CD4-positive, alpha-beta T cell treated with Interleukin-15 for 1 hour (primary cell): Measurements from ENCODE around the gene ASAP2.
"Not testable (repeated sequence)": the region's sequence is repeated elsewhere in the genome, so short reads cannot be mapped to it uniquely, and the experiment has no call there.

ENCODE experiments used
- DNase-seq: peaks from one replicate; pipeline ENCODE4 v3.0.0-alpha.2; 2020

The ASAP2 gene

DNA sequence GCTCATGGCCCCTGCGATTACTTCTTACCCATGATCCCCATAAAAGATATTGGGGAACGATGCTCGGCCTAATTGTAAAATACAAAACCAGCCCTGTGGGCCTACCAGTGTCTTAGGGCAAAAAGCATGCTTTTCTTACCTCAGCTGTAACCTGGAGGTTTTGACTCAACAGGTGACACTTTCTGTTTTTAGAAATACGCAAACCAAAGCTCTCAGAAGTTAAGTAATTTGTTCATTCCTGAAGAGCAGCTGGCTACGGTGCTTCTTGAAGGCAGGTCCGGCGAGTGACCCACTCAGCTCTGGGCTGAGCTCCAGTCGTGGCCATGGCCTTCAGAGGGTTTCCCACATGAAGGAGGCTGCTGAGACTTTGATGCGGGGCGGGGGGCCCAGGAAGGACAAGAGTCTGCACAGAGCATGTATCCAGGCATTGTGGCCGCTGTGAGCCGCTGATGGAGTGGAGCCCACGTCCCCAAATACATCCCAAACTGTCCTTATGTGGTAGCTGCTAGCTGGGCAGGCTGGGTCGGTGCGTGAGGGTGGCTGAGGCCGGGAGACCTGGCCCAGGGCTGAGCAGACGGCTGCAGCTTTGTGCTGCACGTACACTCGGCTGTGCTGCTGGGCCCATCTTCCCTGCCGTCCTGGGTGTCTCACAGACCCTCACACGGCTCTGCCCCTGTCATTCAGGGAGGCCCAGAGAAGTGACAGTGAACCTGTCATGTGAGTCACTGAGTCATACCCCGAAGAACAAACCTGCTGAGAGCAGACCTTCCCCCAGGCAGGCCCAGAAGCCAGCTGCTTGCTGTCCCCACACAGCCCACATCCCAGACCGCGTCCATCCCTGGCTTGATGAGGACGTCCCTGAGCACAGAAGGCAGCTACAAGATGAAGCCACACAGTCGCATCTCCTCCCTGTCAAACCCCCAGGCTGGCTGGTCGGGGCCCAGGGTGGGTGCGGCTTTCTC, 182.6 kb downstream of the ASAP2 start:
- no peak for DNase-seq

DNA sequence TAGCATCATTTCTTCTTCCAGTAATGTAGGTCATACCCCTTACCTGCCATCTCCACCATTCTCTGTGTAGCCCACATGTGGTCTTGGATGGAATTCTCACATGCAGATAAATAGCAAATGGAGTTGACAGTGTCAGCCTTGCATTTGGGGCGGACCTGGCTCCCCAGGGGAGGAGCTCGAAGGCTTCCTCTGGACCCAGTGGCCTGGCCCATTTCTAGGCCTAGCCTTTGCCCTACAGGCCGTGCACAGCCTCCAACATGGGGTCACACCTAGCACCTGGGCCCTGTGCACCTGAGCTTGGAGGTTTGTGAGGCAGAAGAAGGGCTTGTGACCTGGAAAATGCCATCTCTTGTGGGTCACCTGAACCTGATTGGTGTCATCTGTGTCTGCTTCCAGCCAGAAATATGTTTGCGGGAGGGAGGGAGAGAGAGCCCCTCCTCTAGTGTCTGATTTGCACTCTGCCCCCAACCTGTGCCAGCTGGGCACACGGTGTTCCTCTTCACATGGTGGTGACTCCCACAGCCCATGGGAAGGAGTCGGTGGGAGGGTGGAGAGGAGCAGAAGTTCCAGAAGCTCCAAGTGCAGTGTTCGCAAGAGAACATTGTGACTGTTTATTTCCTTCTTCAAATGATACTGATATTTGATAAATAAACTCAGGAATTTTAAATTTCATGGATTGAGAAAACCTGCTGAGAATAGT, 183.7 kb downstream of the ASAP2 start:
- no peak for DNase-seq

DNA sequence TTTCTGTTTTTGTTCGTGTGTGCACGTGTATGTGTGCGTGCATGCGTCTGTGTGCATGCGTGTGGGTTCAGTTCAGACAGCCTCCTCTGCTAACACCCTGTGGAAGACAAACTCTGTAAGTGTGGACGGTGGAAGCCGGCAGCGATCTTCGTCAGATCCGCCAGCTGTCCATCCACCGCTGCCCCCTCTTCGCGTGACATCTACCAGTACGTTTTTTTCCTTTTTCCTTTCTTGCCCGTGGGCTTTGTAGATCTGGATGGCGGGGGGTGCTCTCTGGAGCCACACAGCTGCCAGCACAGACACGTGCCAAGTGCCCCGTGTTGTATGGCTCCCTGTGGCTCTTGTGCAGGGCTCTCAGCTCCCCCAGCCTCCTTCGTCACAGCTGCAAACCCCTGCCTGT, 184.4 kb downstream of the ASAP2 start:
- DNase-seq = no peak

DNA sequence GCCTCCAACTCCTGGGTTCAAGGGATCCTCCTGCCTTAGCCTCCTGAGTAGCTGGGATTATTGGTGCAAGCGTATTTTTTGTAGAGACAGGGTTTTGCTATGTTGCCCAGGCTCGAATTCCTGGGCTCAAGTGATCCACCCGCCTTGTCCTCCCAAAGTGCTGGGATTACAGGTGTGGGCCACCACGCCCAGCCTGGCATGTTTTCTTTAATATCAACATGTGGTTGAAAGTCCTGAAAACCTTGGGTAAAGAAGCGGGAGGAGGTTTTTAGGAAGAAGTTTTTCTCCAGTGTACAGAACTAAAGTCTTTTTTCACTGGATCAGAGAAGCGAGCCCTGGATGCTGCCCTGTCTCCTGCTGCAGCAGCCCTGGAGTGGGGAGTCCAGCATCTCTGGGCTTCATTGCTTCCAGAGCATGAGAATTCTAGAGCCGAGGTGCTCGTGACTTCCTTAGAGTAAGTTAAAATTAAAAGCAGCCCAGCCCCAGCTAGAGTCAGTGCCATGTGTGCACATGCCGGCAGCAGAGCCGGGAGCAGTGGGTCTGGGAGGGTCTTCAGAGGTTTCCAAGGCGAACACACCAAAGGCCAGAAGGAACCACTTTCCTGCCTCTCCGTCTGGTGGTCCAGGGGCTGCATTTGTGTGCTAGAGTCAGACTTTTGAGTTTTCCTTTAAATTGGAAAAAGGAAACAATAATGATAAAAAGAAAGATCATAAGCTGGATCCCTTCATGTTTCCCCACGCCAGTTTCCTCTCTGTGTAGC, 185.5 kb downstream of the ASAP2 start:
- DNase-seq = no peak

DNA sequence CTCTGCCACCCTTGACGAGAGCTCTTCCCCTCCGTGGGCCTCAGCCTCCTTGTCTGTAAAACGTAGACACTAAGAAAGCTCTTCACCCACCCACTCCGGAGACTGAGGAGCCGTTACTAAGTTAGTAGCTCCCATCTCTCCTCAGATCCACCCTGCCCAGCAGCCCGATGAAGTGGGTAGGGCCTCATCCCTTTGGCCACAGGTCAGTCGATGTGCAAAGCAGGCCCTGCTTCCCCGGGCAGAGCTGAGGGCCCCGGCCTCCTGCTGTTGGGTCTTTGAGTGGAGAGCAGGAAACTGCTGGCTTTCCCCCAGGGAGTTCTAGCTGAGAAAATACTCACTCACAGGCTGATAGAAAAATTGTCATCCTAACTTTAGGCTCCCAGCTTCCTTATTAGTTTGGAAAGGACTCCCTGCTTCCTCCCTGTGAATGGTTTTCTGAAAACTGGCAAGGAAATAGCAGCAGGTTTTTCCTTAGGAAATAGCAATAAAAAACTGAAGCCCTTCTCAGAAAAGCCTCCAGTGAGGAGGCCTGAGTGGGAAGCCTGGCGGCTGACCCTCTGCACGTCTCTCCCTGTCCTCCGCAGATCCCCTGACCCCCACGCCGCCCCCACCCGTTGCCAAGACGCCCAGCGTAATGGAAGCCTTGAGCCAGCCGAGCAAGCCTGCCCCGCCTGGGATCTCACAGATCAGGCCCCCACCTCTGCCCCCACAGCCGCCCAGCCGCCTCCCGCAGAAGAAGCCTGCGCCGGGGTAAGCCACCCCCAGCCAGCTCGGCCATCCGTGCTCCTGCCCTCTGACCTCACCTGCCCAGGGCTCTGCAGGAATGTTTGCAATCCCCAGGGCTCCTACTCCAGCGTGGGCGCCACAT, 186.5 kb downstream of the ASAP2 start:
- DNase-seq = no peak

DNA sequence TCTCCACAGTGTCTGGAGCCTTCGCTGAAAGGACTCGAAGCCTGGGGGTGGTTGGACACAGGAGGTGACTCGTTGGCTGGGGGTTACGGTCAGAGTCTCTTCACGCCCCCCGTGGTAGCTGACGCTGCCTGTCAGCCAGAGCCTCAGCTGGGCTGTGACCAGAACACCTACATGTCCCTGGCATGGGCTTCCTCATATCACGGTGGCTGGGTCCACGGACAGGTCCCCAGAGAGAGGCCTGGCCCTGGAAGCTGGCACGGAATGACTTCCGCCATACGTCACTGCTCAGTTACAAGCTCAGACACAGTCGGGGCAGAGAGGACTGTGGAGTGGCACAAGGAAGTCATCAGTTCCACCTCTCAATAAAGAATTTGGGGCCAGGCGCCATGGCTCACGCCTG, 188.2 kb downstream of the ASAP2 start:
- no peak for DNase-seq

DNA sequence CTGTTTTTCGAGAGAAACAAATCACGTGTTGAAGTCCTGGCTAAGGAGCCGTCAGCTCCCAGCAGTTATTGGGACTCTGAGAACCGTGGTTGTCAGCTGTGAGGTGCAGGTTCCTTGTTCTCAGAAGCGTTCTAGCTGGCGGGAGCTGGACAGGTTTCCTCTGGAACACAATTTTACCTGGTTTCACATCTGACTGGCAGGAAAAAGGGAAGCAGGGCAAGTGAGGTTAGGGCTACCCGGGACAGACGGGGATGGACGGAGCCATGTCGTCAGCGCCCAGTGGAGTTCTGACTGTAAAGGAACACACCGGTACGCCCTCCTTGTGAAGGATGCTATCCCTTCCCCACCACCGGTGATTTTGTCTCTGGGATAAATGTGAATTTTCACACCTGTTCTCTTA, 190.6 kb downstream of the ASAP2 start:
- no peak for DNase-seq

DNA sequence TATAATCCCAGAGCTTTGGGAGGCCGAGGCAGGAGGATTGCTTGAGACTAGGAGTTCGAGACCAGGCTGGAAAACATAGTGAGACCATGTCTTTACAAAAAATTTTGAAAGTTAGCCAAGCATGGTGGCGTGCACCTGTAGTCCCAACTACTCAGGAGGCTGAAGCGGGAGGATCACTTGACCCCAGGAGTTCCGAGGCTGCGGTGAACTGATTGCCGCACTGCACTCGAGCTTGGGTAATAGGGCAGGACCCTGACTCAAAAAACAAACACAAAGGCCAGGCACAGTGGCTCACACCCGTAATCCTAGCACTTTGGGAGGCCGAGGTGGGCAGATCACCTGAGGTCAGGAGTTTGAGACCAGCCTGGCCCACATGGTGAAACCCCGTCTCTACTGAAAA, 191.6 kb downstream of the ASAP2 start:
- DNase-seq = not testable (repeated sequence)

DNA sequence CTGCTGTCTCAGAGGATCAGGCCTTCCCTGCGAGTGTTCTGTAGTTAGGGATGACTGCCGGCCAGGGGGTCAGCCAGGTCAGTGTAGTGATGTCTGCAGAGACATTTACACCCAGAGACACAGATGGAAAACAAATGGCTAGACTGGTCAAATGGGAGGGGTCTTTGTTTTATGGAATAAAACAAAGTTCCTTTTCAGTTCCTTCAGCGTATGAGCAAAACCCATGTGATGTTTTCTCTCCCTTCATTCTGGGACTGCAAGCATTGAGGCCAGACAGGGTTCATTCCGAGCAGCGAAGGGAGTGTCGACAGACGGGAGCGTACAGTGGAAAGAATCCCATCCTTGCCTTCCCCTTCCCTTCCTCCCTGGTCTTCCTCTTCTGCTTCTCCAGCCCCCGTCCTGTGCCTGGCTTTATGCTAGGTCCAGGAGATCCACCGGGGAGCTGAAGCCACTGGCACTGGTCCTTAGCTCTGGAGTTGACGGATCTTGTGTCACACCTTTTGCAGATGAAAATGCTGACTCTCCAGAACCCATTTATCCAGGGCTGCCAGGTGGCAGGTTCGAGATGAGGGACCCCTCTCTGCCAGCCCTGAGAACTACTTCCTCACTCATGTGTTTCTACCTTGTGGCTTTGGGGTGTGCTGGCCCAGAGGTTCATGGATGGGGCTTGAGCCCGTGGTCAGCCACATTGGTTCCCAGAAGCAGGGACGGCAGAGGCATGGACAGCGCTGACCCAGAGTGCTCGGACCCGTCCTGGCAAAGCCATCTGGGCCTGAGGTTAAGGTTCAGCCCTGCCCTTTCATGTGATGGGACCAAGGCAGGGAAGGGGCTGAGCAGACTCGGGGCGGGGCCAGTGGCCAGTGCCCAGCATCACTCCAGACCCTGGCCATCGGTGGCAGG, 192.5 kb downstream of the ASAP2 start:
- DNase-seq = no peak

DNA sequence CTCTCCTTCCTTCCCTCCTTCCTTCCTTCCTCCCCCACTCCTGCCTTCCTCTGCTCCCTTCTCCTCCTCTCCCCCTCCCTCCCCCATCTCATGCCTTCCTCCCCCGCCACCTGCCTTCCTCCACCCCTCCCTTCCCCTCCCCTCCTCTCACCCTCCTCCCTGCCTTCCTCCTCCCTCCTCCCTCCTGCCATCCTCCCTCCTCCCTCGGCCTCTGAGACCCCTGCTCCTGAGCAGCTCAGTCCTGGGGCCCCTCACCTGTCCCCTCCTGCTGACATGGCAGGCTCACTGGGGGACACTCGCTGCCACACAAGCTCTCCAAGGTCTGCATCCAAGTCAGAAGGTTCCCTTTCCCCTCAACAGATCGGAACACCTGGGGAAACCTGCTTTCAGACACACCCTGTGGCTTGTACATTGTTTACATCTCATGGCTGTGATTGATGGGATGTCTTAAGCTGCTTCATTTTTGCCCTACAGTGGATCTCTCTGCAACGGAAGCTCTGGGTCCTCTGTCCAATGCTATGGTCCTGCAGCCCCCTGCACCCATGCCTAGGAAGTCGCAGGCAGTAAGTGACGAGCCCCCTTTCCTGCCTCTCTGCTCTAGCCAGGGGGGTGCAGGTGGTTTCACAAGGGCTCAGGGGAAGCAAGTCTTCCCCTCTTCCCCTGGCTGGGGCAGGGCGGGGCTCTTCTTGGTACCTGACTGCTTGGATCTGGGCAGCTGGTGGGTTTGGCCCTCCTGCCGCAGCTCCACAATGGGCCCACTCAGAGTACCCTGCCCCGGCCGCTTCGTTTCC, 193.9 kb downstream of the ASAP2 start:
- no peak for DNase-seq

DNA sequence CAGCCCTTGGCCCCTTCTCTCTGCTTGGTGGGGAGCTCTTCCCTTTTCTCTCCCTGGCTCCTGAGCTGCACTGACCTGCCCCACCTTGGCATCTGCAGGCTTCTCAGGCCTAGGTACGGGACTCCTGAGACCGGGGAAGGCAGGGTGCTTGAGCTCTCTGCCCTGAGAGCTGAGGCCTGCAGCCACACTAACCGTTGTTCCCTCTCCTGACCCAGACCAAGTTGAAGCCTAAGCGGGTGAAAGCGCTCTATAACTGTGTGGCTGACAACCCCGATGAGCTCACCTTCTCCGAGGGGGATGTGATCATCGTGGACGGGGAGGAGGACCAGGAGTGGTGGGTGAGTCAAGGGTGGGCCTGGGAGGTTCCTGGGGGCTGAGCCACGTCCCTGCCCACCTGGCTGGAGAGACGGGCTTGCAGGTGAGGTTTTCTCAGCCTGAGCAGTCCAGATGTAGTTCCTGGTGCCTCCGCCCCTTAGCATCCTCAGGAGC, 194.5 kb downstream of the ASAP2 start:
- no peak for DNase-seq

DNA sequence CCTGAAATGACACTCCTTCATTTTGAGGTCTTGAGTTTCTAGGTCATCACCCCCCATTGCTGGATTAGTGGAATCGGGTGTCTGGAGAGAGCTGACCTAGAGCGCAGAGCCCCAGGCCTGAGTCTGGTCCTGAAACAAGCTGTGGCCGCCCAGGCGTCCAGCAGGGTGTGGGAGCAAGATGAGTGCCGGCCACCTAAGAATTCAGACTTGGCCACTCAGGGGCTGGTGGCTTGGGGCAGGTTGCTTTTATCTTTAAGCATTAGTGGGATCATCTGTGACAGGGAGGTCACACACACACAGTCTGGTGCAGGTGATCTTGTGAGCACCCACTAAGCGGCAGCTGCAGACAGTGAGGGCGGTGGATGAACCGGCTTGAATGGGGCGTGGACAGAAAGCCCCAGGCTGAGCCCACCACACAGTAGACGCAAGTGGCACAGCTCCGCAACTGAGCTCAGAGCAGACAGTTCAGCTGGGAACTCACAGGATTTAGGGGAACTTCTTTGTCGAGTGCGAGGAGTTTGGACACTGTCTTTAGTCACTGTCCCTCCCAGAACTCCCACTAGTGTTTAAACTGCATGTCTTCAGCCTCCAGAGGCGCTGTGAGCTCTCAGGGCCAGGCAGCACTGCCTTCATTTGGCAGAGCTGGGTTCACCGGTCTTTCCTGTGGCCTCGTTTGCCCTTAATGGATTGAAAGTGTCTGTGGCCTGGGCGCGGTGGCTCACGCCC, 195.2 kb downstream of the ASAP2 start:
- no peak for DNase-seq

DNA sequence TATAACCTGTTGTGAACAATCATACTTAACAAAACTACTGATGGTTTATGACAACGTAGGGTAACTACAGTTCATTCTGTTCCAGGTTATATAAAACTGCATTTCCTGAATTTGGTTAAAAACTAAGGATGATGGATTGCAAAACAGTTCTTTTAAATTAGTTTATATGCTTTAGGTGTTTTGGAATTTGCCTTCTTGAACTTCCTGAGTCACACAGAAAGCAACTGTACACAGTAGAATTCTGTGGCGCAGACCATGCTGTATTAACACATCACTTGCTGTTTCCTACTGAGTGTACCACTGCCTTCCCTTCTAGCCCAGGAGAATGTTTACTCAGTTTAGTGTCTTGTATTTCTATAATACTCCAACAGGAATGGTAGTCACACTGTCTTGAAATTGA, 197.3 kb downstream of the ASAP2 start:
- no peak for DNase-seq

DNA sequence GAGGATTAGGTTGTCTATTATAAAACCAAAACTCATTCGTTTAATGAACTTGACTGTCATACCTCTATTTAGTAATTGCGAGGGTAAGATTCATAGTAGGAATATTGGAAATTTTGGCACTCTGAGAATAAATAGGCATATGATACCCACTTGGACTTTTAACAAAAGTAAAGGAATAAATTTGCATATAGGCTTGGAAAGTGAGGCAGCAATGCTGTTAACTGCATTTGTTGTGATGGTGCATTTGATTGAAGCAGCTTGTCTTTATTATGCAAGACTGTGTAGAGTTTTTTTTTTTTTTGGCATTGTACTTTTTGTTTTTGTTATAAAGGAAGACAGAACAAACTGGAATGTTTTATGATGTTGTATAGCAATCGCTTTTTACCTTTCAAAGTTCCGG, 197.8 kb downstream of the ASAP2 start:
- no peak for DNase-seq

DNA sequence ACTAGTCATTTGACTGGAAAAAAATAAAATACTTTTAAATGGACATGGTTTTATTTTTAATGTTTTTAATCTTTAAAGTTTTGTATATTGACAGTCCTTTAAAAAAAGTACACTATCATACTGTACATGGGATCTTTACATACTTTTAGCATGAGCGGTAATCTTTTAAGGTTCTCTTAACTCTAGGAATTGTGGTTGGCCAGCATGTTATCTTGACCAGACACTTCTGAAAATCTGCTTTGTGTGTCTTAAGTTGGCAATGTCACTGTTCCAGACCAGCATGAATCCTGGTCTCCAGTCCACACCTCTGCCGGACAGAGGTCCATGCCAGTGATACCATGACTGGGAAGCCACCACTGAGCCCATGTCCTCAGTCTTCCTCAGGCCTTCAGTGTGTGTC, 199.0 kb downstream of the ASAP2 start:
- DNase-seq = no peak

DNA sequence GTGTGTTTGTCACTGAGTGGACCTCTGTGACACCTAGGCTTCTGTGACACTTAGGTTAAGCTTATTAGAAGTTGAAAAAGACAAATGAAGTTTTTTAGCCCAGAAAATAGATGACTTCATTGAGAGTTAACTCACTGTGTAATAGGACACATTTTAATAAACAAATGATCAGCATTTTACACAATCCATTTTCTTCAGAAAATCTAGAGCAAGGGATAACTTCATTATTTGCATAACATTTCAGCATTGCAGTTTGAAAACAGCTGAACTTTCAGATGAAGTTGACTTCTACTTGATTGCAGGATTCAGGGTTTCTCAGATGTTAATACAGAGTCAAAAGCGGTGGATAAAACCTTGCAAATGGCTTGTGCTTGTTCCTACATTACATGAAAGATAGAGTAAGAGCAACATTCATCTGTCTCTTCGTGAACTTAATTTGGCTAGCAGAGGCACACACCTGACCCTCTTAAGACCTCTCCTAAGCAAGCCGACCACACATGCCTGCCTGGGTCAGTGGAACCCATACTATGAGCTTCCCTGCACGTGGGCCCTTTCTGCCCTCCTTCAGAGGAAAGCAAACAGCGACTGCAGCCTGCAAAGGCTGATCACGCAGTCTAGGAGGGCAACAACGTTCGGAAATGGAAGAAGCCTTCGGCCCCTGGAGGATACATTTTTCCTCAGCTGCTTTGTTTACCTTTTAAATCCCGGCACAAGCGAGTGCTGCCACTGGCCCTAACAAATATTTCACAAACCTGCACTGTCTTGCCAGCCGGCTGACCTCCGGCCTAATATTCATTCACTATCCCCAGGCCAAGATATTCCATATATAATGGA, 200.1 kb downstream of the ASAP2 start:
- DNase-seq = no peak

DNA sequence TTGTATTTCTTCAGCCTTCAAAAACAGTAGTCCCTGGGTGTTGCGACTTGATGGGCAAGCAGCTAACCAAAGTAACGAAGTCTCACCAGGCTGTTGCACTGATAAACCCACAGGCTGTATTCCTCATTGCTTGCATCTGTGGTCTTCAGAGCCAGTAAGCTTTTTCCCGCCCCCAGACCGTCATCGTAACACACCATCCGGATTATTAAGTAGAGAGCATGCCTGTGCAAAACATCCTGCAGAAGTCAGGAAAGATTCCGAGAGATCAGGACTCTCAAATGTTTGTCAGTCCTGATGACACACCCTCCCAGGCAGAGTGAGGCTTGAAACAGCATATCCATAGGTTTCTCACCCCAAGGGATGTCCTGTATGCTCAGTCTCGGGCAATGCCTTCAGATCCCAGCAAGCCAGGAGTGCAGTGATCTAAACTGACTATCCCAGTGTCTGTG, 200.8 kb downstream of the ASAP2 start:
- DNase-seq = no peak

DNA sequence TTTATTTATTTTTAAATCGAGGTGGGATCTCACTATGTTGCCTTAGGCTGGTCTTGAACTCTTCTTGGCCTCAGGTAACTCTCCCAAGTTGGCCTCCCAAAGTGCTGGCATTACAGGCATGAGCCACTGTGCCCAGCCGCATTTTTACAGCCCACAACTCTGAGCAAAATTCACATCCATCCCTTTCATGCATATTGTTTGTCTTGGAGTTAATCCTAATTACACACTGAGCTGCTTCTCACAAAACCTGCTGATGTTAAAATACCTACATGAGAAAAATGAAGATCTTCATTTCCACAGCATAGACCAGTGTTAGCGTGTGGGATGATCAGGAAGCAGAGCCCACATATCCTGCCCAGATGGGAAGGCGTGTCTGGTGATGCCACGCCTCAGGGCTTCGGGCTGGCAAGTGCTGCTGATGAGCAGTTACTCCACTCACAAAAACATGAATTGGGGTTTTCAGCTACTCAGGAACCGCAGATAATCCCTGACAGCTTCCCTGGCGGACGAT, 202.1 kb downstream of the ASAP2 start:
- no peak for DNase-seq
